ENCODE data around the gene FUT7. TPM values are rescaled to one million over a fixed set of nuclear protein-coding genes. Genes with fewer than 3 reads are reported as not detected.

Gene FUT7
- total and polyA plus RNA-seq, 2 of the 13 experiments (the other 11 are each of a cell fraction or from before 2014, with no cell fraction given), result 0.05 TPM; not detected in 1

- TF ChIP-seq ZFP36L2 (CRISPR knock-in tag; IDR thresholded peaks at IDR 0.05) (no peak), GTF2F1 (IDR thresholded peaks at IDR 0.05; ENCODE audit: low read length) (no peak), ZNF879 (CRISPR knock-in tag; IDR thresholded peaks at IDR 0.05) (no peak), ZSCAN12 (CRISPR knock-in tag; IDR thresholded peaks at IDR 0.05) (no peak), DPF2 (CRISPR knock-in tag; IDR thresholded peaks at IDR 0.05; ENCODE audit: borderline replicate concordance, low read depth) (peak; percentile 53; the same call in 1 of the 2 replicates), SALL1 (CRISPR knock-in tag; IDR thresholded peaks at IDR 0.05) (peak; percentile 72), CBFB (CRISPR knock-in tag; IDR thresholded peaks at IDR 0.05) (0 out of 2 replicates have a peak, but pooled peaks have one; percentile 28), TARDBP (CRISPR knock-in tag; IDR thresholded peaks at IDR 0.05) (peak; percentile 74), HNF1B (CRISPR knock-in tag; IDR thresholded peaks at IDR 0.05) (0 out of 2 replicates have a peak, but pooled peaks have one; percentile 18), ZNF205 (CRISPR knock-in tag; IDR thresholded peaks at IDR 0.05) (peak; percentile 39; the same call in 1 of the 2 replicates), ZNF878 (CRISPR knock-in tag; IDR thresholded peaks at IDR 0.05) (no peak), TFDP2 (CRISPR knock-in tag; IDR thresholded peaks at IDR 0.05) (peak; percentile 24; the same call in 1 of the 2 replicates), ZNF160 (CRISPR knock-in tag; IDR thresholded peaks at IDR 0.05) (no peak), ZNF713 (CRISPR knock-in tag; IDR thresholded peaks at IDR 0.05) (no peak), ZNF773 (CRISPR knock-in tag; IDR thresholded peaks at IDR 0.05; ENCODE audit: borderline replicate concordance) (no peak; the same call in 1 of the 2 replicates)
- TF ChIP-seq, protein P1, sequence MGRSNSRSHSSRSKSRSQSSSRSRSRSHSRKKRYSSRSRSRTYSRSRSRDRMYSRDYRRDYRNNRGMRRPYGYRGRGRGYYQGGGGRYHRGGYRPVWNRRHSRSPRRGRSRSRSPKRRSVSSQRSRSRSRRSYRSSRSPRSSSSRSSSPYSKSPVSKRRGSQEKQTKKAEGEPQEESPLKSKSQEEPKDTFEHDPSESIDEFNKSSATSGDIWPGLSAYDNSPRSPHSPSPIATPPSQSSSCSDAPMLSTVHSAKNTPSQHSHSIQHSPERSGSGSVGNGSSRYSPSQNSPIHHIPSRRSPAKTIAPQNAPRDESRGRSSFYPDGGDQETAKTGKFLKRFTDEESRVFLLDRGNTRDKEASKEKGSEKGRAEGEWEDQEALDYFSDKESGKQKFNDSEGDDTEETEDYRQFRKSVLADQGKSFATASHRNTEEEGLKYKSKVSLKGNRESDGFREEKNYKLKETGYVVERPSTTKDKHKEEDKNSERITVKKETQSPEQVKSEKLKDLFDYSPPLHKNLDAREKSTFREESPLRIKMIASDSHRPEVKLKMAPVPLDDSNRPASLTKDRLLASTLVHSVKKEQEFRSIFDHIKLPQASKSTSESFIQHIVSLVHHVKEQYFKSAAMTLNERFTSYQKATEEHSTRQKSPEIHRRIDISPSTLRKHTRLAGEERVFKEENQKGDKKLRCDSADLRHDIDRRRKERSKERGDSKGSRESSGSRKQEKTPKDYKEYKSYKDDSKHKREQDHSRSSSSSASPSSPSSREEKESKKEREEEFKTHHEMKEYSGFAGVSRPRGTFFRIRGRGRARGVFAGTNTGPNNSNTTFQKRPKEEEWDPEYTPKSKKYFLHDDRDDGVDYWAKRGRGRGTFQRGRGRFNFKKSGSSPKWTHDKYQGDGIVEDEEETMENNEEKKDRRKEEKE (IDR thresholded peaks at IDR 0.05), result no peak
- TF ChIP-seq, protein P2, sequence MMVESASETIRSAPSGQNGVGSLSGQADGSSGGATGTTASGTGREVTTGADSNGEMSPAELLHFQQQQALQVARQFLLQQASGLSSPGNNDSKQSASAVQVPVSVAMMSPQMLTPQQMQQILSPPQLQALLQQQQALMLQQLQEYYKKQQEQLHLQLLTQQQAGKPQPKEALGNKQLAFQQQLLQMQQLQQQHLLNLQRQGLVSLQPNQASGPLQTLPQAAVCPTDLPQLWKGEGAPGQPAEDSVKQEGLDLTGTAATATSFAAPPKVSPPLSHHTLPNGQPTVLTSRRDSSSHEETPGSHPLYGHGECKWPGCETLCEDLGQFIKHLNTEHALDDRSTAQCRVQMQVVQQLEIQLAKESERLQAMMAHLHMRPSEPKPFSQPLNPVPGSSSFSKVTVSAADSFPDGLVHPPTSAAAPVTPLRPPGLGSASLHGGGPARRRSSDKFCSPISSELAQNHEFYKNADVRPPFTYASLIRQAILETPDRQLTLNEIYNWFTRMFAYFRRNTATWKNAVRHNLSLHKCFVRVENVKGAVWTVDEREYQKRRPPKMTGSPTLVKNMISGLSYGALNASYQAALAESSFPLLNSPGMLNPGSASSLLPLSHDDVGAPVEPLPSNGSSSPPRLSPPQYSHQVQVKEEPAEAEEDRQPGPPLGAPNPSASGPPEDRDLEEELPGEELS (CRISPR knock-in tag; IDR thresholded peaks at IDR 0.05), result peak; percentile 60; the same call in 1 of the 2 replicates
Measured at GRCh38 chr9:137055385-137056364, 23.8 kb upstream of the FUT7 start (continued).
